ENCODE data around the gene LMF1.
"Not testable (repeated sequence)": the region's sequence is repeated elsewhere in the genome, so short reads cannot be mapped to it uniquely, and the experiment has no call there.

LMF1 gene

DNA sequence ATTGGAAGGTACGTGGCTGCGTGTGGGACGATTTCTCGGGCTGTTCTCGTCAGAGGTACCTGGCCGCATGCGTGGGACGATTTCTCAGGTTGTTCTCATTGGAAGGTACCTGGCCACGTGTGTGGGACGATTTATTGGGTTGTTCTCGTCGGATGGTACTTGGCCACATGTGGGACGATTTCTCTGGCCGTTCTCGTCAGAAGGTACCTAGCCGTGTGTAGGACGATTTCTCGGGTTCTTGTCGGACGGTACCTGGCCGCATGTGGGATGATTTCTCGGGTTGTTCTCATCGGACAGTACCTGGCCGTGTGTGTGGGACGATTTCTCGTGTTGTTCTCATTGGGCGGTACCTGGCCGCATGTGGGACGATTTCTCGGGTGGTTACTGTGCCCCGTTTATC lies 120.1 kb downstream of the LMF1 start:
- no peak for DNase-seq (ENCODE audit: low read depth)

DNA sequence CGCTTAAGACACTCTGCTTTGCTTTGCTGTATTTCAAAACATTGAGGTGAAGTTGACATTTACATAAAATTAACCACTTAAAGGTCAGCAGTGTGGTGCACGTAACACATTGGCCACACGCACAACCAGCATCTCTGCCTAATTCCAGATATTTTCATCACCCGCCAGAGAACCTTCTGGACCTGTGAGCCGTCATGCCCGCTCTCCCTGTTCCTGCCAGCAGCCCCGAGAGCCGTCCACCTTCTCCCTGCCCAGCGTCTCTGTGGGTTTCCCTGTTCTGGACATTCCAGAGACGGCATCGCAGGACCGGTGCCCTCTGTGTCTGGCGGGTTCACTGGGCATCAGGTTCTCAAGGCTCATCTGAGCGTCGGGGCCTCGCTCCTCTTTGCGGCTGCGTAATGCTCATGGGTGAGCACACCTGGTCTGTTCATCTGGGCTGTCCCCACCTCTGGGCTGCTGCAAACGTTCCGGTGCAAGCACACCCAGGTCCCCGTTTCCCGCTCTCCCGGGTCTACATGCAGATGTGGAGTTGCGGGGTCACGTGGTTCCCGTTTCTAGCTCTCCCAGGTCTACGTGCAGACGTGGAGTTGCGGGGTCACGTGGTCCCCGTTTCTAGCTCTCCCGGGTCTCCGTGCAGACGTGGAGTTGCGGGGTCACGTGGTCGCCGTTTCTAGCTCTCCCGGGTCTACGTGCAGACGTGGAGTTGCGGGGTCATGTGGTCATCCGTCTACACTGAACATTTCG lies 122.1 kb downstream of the LMF1 start:
- DNase-seq (ENCODE audit: low read depth), result no peak

DNA sequence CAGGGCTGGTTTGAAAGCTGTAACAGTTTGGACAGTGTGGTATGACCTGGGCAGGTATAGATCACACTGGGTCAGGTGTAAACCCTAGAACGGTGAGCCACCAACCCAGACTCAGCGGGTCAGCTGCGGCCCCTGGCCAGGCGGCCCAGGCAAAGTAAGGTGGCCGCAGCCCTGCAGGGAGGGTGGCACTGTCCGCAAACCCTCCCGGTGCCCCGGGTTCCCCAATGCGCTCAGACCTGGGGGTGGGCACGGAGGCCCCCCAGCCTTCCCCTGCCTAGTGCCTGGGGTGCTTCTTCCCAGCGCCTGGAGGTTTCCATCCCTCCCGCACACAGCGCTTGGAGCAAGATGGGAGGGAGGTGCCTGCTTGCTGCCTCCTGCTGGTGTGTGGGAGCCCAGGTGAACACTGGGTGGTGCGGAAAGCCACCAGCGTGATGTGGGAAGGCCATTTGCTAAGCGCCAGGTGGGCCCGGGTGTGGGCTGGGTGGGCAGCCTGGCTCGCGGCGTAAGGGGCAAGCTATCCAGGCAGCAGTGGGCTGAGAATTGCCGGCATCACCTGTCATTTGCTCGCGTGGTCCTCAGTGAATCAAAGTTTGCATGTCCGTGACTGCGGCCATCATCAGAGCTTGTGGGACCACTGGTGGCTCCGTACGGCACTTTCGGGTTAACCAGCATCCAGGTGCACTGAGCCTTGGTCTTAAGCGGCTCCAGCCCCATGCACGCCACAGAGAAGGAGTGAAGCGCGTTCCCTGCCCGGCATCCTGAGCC lies 122.9 kb downstream of the LMF1 start:
- DNase-seq (ENCODE audit: low read depth), result no peak

DNA sequence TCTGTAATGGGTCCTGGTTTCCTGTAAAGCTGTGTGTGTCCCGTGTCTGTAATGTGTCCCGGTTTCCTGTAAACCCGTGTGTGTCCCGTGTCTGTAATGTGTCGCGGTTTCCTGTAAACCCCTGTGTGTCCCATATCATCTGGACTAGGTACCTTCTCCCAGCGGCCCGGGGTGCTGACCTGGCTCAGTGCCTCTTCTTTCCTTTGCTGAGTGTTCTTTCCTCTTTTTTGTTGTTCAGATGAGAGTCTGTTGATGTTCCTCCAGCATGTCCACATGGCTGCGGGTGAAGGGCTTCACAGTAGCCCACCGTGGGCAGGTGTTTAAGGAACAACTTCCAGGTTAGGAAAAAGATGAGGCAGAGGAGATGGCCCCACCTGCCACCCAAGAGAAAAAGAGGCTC lies 123.6 kb downstream of the LMF1 start:
- DNase-seq (ENCODE audit: low read depth), result no peak

DNA sequence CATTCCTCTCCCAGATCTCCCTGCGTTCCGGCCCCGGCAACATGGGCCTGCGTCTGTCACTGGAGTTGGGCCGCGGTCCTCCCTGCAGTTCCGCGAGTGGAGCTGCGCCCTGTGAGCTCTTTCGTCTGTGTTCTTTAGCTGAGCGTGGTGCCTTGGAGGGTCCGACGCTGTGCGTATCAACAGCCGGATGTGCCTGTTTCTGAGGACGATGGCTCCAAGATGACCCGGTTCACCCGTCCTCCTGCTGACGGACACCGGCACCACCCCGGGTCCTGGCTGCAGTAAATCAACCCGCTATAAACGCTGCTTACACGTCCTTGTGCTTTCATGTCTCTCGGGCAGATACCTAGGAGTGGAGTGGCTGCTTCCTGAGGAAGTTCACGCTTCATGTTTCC lies 125.4 kb downstream of the LMF1 start:
- DNase-seq (ENCODE audit: low read depth), result no peak

DNA sequence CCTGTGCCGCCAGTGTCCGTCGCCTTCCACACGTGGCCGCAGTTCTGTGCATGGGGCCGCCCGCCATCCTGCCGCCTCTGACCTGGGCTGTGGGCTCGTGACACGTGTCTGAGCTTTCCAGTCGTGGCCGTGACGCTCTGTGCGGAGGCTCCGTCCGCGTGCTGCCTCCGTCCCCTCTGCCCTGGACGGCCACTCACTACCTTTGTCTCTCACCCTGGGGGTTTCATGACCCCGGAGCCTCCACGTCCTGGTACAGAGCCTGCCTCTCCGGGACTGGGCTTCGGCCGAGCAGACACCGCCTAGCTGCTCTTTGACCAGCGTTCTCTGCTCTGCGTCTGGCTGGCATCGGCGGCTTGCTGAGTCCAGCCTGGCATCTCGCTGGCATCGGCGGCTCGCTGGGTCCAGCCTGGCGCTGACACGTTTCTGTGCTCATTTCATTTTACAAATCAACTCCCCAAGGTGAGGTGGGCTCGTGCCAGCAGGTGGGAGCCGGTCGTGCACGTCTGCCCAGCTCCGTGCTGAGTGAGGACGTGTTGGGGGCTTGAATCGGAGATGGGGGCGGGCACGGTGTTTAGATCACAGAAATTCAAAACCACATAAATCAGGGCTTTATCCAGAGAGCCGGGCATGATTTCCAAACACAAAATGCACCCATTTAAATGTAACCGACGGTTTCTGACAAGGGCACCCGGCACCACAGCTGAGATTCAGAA lies 126.0 kb downstream of the LMF1 start:
- no peak for DNase-seq (ENCODE audit: low read depth)

DNA sequence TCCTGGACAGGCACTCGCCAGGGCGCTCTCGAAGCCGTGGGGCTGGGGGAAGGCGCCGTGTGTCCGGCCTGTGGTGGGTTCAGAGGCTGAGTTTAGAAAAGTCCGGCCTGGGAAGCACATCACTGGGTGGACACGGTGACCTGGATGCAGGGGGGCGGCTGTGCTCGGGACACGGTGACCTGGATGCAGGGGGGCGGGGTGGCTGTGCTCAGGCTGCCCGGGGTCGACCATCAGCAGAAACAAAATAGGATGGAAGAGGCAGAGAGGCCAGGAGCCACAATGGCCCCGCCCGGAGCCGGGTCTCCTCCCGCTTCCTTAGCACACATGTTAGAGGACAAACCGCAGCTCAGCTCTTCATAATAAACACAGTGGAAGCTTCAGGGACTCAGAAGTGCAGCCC lies 127.0 kb downstream of the LMF1 start:
- DNase-seq (ENCODE audit: low read depth), result no peak

DNA sequence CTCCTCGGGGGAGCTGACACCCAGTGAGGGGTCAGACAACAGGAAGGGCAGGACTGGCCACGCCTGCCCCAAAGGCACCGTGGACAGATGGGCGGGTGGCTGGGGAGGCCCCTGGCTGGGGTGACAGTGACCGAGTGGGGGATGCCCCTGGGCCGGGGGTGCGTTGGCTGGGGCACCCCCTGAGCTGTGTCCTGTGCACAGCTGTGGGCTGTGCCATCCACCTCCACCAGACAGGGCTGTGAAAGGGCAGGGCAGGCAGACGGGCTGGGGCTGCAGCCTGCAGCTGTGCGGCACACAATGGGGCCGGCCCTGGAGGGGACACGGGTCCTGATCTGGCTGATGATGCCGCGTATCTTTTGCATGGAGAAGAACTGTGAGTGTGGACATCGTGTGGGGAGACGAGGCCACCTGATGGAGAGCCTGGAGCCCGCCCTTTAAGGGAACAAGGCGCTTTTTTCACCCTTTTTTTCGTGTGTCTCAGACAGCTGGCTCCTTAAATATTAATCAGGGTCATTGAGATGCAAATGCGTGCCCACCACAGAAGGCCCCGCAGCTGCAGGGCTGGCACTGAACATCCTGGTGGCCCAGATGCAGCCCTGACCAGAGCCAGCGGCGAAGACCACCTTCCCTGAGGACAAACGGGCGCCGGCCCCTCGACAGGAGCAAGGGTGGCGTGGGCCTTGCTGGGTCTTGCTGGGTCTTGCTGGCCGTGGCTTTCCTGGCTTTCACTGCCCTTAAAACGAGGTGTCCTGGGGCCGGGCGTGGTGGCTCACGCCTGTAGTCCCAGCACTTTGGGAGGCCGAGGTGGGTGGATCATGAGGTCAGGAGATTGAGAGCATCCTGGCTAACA lies 127.8 kb downstream of the LMF1 start:
- no peak for DNase-seq (ENCODE audit: low read depth)

DNA sequence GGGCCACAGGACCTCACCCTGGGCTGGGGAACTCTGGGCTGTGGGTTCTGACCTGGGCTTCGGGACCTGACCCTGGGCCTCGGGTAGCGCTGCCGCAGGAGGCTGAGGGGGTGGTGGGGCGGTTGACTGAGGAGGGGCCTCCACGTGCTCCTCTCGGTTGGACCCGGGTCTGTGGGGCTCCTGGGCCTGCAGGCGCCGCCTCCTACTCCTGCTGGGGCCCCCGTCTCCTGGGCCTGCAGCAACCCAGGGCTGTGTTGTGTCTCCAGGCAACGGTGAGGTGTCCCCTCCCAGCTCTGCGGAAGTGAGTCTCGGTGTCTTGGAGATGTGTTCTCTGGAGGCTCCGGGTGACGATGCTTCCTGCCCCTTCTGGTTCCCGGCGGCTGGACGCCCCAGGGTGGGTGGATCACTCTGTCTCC lies 128.7 kb downstream of the LMF1 start:
- no peak for DNase-seq (ENCODE audit: low read depth)

DNA sequence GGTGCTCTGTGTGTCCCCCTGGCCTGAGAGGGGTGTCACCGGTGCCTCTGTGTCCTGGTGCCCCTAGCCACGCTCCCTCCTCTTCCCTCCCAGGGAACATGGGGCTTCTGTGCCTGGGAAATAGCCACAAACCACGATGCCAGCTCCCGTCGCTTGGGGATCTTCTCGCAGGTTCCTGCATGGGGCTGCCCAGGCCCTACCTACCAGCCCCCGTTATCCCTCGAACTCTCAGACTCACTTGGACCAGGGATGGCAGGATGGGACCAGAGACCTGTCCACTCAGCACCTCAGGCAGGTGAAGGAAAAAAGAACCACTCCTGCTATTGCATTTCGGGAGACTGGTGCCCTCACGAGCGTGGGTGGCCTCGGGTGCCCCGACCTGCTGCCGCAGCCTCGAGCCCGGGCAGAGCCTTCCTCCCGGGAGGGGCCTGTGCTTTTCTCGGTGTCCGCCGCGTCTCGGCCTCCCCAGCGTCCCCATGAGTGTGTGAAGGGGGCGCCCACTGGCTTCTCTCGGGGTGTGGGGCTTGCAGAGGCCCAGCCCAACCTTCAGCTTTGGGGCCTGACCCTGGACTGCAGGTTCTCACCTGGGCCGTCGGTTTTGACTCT lies 129.2 kb downstream of the LMF1 start:
- no peak for DNase-seq (ENCODE audit: low read depth)

DNA sequence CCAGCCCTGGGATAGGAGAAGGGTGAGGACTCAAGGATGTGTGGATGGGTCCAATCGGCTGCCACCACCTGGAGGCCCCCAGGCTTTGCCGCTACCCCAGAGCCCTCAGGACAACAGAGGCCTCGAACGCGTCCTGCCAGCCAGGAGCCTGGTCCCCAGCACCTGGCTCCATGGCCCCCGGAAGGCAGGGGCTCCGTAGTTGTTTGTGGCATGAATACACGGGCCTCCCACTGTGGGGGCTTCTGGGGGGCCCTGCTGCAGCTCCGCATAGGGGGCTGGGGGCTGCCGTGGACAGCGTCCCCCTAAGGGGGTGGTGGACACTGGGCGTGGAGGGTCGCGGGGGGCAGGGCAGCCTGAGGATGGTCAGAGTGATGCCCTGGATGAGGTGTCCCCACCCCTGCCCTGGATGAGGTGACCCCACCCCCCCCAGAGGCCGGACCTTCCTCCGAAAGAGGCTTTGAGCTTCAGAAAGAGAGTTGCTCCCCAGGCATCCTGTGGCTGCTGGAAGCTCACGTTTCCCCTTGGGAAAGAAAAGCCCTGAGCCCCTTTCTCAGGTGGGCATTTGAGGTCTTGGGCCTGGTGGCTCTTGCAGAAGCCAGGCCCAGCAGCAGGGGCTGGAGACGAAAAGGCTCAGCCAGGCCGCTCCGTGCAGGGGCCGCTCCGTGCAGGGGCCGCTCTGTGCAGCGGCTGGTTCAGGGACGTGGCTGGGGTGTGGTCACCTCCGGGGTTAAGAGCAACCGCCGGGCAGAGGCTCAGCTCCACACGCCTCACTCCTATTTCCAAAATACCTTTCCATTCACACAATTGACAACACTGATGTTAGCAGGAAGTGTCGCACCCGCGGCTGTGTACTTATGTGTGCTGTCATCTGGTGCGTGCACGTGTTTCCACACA lies 130.0 kb downstream of the LMF1 start:
- no peak for DNase-seq (ENCODE audit: low read depth)

DNA sequence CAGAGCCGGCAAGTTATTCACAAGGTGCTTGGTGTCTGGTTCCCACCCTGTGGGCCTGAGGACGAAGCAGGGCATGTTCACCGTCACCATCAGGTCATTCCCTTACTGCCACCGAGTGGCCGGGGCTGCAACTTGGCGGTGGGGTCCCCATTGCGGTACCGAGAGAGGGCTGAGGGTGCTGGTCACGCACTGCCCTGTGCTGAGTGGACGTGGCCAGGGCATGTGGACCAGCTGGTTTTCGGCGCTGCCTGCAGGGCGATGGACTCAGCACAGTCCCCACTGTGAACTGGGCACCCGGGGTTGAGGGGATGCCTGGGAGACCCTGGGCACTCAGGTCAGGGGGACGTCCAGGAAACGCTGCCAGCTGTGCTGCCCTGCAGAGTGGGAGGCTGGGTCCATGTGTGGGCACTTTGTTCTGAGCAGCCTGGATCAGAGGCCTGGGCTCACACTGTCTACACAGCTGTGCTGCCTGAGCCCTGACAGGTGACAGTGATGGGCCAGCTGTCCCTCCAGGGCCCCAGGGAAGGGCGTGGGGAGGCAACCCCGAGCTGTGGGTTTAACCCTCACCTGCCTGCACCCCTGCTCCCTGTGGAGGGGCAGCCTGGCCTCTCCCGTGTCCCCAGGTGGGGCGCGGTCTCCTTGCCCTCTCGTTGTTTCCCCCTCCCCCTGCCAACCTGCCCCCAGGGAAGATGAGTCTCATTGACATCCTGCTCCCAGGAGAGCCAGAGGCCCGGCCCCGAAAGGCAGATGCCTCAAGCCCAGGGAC lies 131.0 kb downstream of the LMF1 start:
- DNase-seq (ENCODE audit: low read depth), result no peak

DNA sequence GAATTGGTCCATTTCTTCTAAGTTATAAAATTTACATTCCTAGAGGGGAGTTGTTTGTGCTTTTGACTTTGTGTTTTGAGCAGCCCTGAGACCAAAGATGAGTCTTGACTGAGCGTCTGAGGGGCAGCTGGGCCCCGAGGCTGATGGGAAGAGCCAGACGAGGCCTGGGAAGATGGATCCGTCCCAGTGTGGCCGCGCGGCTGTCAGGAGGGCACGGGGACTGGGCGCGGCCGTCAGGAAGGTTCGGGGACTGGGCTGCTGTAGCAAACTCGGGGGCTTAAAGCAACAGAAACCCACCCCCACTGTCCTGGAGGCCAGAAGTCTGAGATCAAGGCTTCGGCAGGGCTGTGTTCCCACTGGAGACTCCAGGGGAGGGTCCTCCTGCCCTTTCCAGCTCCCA lies 132.0 kb downstream of the LMF1 start:
- DNase-seq (ENCODE audit: low read depth), result no peak

DNA sequence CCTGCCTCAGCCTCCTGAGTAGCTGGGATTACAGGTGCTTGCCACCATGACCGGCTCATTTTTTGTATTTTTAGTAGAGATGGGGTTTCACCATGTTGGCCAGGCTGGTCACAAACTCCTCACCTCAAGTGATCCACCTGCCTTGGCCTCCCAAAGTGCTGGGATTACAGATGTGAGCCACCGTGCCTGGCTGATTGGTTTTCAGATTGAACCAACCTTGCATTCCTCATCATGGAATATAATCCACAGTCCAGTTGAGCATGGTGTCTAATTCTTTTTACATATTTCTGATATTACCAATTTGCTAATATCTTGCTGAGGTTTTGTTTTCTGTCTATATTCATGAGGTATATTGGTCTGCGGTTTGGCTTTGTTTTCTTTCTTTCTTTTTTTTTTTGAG lies 134.0 kb downstream of the LMF1 start:
- not testable (repeated sequence) for DNase-seq (ENCODE audit: low read depth)

DNA sequence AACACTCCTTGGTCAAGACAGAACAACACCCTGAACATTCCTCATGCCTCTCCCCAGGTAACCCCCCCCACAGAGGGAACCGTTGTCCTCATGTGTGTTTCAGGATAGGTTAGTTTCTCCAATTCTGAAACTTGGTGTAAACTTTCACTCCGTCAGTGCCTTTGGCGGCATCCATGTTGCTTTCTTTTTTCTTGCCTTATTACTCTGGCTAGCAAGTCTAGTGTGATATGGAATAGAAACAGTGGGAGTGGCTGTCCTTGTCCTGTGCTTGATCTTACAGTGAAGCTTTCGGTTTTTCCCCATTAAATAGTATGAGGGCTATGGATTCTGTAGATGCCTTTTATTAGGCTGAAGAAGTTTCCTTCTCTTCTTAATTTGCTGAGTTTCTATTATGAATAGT lies 134.6 kb downstream of the LMF1 start:
- DNase-seq (ENCODE audit: low read depth), result no peak

DNA sequence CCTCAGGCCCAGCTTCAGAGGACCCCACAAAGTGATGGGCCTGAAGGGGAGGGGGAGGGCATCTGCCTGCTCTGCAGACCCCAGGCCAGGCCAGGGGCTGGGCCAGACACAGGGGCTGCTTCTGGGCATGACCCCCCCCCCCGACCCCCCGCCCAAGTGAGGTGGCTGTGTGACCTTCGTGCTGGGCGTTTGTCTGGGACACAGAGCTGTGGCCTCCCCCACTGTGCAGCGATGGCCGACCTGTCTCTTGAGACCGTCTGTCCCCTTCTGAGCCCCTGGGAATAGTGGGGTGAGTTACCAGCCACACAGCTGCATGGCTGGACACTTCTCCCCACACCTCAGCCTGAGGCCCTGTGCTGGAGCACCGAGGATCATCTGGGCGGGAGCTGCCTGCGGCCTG lies 135.4 kb downstream of the LMF1 start:
- DNase-seq (ENCODE audit: low read depth), result no peak

DNA sequence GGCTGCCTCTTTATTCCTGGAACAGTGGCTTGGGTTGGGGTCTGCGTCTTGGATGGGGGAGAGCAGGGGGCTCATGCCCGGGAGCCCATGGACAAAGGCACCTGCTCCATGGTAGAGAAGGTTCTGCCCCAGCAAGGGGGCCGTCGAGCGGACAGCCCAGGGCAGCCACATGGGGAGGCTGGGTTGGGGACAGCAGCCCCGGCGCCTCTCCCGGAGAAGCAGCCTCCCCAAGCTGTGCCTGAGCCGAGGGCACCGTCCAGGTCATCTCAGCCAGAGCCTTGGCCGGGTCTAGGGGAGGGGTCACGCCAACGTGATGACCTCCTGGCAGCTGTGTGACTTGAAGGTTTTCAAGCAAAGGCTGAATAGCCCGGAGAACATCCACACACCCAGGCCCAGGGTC lies 137.4 kb downstream of the LMF1 start:
- DNase-seq (ENCODE audit: low read depth), result no peak

DNA sequence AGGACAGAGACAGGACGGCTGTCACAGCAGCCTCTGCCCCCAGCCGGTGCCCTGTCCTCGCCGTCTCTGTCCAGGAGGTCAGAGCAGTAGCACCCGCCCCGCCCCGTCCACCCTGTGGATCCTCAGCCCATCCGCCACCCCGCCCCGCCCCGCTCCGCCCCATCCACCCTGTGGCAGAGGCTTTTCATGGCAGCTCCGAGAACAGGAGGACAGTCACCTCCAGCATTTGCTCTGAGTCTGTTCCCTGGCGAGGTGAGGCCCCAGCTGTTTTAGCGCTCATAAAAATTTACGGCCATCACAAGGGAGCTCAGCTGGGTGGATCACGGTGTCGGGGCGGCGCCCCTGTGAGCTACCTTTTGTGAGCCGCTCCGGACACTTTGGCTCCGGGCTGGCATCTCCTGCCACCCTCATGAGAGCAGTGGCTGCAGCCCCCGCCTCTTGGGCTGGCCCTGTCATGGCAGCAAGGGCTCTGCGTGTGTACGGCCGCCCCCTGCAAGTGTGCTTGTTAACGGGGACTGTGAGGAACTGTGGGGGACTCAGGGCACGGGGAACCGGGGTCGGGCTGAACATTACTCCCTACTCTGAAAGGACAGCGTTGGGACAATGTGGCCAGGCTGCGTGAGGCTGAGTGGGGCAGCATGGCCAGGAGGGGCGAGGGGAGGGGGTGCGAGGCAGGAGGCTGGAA lies 138.0 kb downstream of the LMF1 start:
- DNase-seq (ENCODE audit: low read depth), result no peak

Data from fibroblast of gingiva (primary cell).